Fibroblast of lung (primary cell): Measurements from ENCODE around the gene MKLN1. TPM values are rescaled to one million over a fixed set of nuclear protein-coding genes. Genes with fewer than 3 reads are reported as not detected.

Experiments
- DNase-seq, 2 donors: peaks; one replicate each; pipeline versions ENCODE4 v3.0.0 to v3.0.0-alpha.2; 2010; ENCODE audit warnings: low read depth in 2 of 2
- H2AFZ ChIP-seq: 2 replicates; pipeline ENCODE4 v1.5.1; 2012; ENCODE audit warnings: low read length, control low read depth, inconsistent platforms
- H3K27ac ChIP-seq: 2 replicates; pipeline ENCODE4 v1.5.1; 2011; ENCODE audit warnings: low read length, control low read depth; ENCODE audit not compliant: insufficient read depth
- H3K27me3 ChIP-seq: 2 replicates; pipeline ENCODE4 v1.5.1; 2011; ENCODE audit warnings: mild to moderate bottlenecking, low read length; ENCODE audit not compliant: control insufficient read depth, insufficient read depth
- H3K36me3 ChIP-seq: 2 replicates; pipeline ENCODE4 v1.5.1; 2011; ENCODE audit warnings: low read length; ENCODE audit not compliant: control insufficient read depth, insufficient read depth
- H3K4me1 ChIP-seq: 2 replicates; pipeline ENCODE4 v1.5.1; 2011; ENCODE audit warnings: low read length; ENCODE audit not compliant: control insufficient read depth, insufficient read depth; ENCODE audit errors: extremely low read depth
- H3K4me2 ChIP-seq: 2 replicates; pipeline ENCODE4 v1.5.1; 2011; ENCODE audit warnings: low read length, control low read depth; ENCODE audit not compliant: insufficient read depth; ENCODE audit errors: extremely low read depth
- H3K4me3 ChIP-seq, 4 experiments: fragments of 200-600 bp in 1 of 4; sonication (generic) in 1 of 4; replicated peaks in 1 of 4; 2 replicates each; pipeline ENCODE4 v1.5.1; 2011 to 2016; ENCODE audit warnings: low read length in 4 of 4, low read depth in 3 of 4, mild to moderate bottlenecking in 3 of 4, control low read depth in 2 of 4, inconsistent platforms in 1 of 4, mixed read lengths in 1 of 4; ENCODE audit not compliant: insufficient read depth in 1 of 4; ENCODE audit errors: control extremely low read depth in 1 of 4
- H3K79me2 ChIP-seq: 2 replicates; pipeline ENCODE4 v1.5.1; 2012; ENCODE audit warnings: mild to moderate bottlenecking, low read length, inconsistent platforms; ENCODE audit not compliant: control insufficient read depth, insufficient read depth
- H3K9ac ChIP-seq: 2 replicates; pipeline ENCODE4 v1.5.1; 2011; ENCODE audit warnings: mild to moderate bottlenecking, low read length, control low read depth; ENCODE audit not compliant: insufficient read depth
- H3K9me3 ChIP-seq: 2 replicates; pipeline ENCODE4 v1.5.1; 2012; ENCODE audit warnings: low read depth, low read length; ENCODE audit not compliant: control insufficient read depth, insufficient read depth
- H4K20me1 ChIP-seq: 2 replicates; pipeline ENCODE4 v1.5.1; 2011; ENCODE audit warnings: low read length; ENCODE audit not compliant: control insufficient read depth, insufficient read depth; ENCODE audit errors: extremely low read depth
- CTCF ChIP-seq, 2 donors: IDR thresholded peaks in 1 of 2; conservative IDR thresholded peaks in 1 of 2; 1 replicate in 1 of 2; 2 replicates in 1 of 2; pipeline ENCODE4 v1.5.1; 2011 to 2012; ENCODE audit warnings: low read length in 2 of 2, control low read depth in 1 of 2, inconsistent platforms in 1 of 2, low read depth in 1 of 2, mild to moderate bottlenecking in 1 of 2
- EZH2 ChIP-seq: IDR thresholded peaks from 2 replicates; pipeline ENCODE4 v1.5.1; 2012; ENCODE audit warnings: low read length, control low read depth, mild to moderate bottlenecking; ENCODE audit errors: missing control alignments
- polyA plus RNA-seq, 2 donors: library from polyadenylated mRNA; depleted of rRNA in 1 of 2; stranded (reverse) in 1 of 2; unstranded in 1 of 2; fragments of >200 nt; gene quantifications; 2 replicates each; pipeline ENCODE4 v1.2.1, GENCODE V29; 2011 to 2012; ENCODE audit warnings: missing spikeins in 1 of 2
- total RNA-seq: library from RNA; depleted of rRNA; stranded (reverse); fragments of >200 nt; gene quantifications from 2 replicates; pipeline ENCODE4 v1.2.1, GENCODE V29; 2014

The MKLN1 gene
- total and polyA plus RNA-seq, 2 donors (not counting 1 experiment from before 2014, with no cell fraction given), result 33.9 to 46.4 TPM

- Histone ChIP-seq H2AFZ (no peak overlapping the region), H3K27ac (no peak overlapping the region), H3K36me3 (no peaks in the 10 kb centered on the region), H3K9me3 (no peaks in the 10 kb centered on the region), H3K79me2 (no peaks in the 10 kb centered on the region), H4K20me1 (no peaks in the 10 kb centered on the region), H3K27me3 (peaks cover 4% of the 10 kb centered on the region), H3K4me1 (peaks cover 4% of the 10 kb centered on the region), H3K4me2 (no peak overlapping the region), H3K4me3 (no peak overlapping the region), H3K9ac (no peak overlapping the region)
- no peak for DNase-seq
- TF ChIP-seq EZH2 (no peak), CTCF (conservative IDR thresholded peaks at IDR 0.05 in 1 of 2, IDR thresholded peaks at IDR 0.05 in 1 of 2; ENCODE audit: low read depth in 1 of 2, low read length in 2 of 2) (no peak)
Measured at GRCh38 chr7:131509781-131510180, 182.1 kb downstream of the MKLN1 start.

DNA sequence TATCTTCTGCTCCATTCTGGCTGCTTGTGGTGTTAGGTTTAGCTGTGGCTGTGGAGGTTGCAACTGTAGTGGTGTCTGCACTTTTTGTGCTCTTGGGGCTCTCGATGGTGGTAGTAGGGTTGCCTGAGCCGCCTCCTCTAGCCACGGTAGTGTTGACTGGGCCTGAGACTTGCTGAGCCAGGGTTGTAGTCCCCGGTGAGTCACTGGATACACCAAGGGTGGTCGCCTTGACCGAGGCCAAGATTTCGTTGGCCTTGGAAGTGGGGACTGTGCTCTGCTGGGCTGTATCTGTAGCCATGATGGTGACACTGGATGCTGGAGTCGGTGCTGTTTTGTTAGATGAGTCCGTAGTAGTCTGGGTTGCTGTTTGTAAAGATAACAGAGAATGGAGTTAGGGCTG, 183.4 kb downstream of the MKLN1 start:
- no peaks in the 10 kb centered on the region for H4K20me1 ChIP-seq

GRCh38 chr7:131511774-131512535, 184.3 kb downstream of the MKLN1 start:
- no peak overlapping the region for H2AFZ ChIP-seq
- H4K20me1 ChIP-seq, result no peaks in the 10 kb centered on the region
- no peak overlapping the region for H3K9ac ChIP-seq
- H3K79me2 ChIP-seq, result no peaks in the 10 kb centered on the region
- no peak overlapping the region for H3K27ac ChIP-seq
- peaks cover 4% of the 10 kb centered on the region for H3K4me1 ChIP-seq
- no peak for DNase-seq
- no peaks in the 10 kb centered on the region for H3K9me3 ChIP-seq
- H3K4me3 ChIP-seq, result no peak overlapping the region
- H3K36me3 ChIP-seq, result no peaks in the 10 kb centered on the region
- TF ChIP-seq EZH2, result no peak
- TF ChIP-seq CTCF (conservative IDR thresholded peaks at IDR 0.05 in 1 of 2, IDR thresholded peaks at IDR 0.05 in 1 of 2; ENCODE audit: low read depth in 1 of 2, low read length in 2 of 2), result no peak
- peaks cover 4% of the 10 kb centered on the region for H3K27me3 ChIP-seq
- H3K4me2 ChIP-seq, result no peak overlapping the region

More for the DNA sequence above, 183.4 kb downstream of the MKLN1 start:
- Histone ChIP-seq H3K4me3 (no peak overlapping the region), H3K4me1 (peaks cover 4% of the 10 kb centered on the region), H3K4me2 (no peak overlapping the region), H3K27ac (no peak overlapping the region), H3K9me3 (no peaks in the 10 kb centered on the region), H3K36me3 (no peaks in the 10 kb centered on the region), H2AFZ (no peak overlapping the region), H3K9ac (no peak overlapping the region), H3K27me3 (peaks cover 4% of the 10 kb centered on the region), H3K79me2 (no peaks in the 10 kb centered on the region)
- TF ChIP-seq EZH2 (no peak), CTCF (conservative IDR thresholded peaks at IDR 0.05 in 1 of 2, IDR thresholded peaks at IDR 0.05 in 1 of 2; ENCODE audit: low read depth in 1 of 2, low read length in 2 of 2) (no peak)
- no peak for DNase-seq
